ENCODE data around the gene ING2.
A peak's percentile ranks its signal among the peaks of the same experiment; 100 is the strongest.
"Not testable (repeated sequence)": the region's sequence is repeated elsewhere in the genome, so short reads cannot be mapped to it uniquely, and the experiment has no call there.

The ING2 gene

GRCh38 chr4:183469285-183469684 lies 35.6 kb upstream of the ING2 start:
- peak; percentile 14 for DNase-seq (ENCODE audit: low read depth)
- no peak overlapping the region for H3K4me3 ChIP-seq (ENCODE audit: control insufficient read depth, low read depth, low read length)
- TF ChIP-seq CTCF (conservative IDR thresholded peaks at IDR 0.05; ENCODE audit: control insufficient read depth, insufficient read depth, low read depth, low read length) = no peak

- H3K4me3 ChIP-seq (ENCODE audit: control insufficient read depth, low read depth, low read length) = no peak overlapping the region
- no peak for TF ChIP-seq CTCF (conservative IDR thresholded peaks at IDR 0.05; ENCODE audit: control insufficient read depth, insufficient read depth, low read depth, low read length)
- peak; percentile 14 for DNase-seq (ENCODE audit: low read depth)
Observed at GRCh38 chr4:183469936-183470335, 34.9 kb upstream of the ING2 start.

- no peak for DNase-seq (ENCODE audit: low read depth)
- no peak overlapping the region for H3K4me3 ChIP-seq (ENCODE audit: control insufficient read depth, low read depth, low read length)
- no peak for TF ChIP-seq CTCF (conservative IDR thresholded peaks at IDR 0.05; ENCODE audit: control insufficient read depth, insufficient read depth, low read depth, low read length)
Observed at GRCh38 chr4:183470821-183471220, 34.0 kb upstream of the ING2 start.

- no peak overlapping the region for H3K4me3 ChIP-seq (ENCODE audit: control insufficient read depth, low read depth, low read length)
Observed at GRCh38 chr4:183471946-183472708, 32.7 kb upstream of the ING2 start.

GRCh38 chr4:183478123-183478522 lies 26.7 kb upstream of the ING2 start:
- DNase-seq (ENCODE audit: low read depth) = no peak
- H3K4me3 ChIP-seq (ENCODE audit: control insufficient read depth, low read depth, low read length) = no peak overlapping the region
- no peak for TF ChIP-seq CTCF (conservative IDR thresholded peaks at IDR 0.05; ENCODE audit: control insufficient read depth, insufficient read depth, low read depth, low read length)

More at GRCh38 chr4:183471946-183472708, 32.7 kb upstream of the ING2 start:
- peak; percentile 78 for TF ChIP-seq CTCF (conservative IDR thresholded peaks at IDR 0.05; ENCODE audit: control insufficient read depth, insufficient read depth, low read depth, low read length)
- peak; percentile 67 for DNase-seq (ENCODE audit: low read depth)

GRCh38 chr4:183478926-183479325 lies 25.9 kb upstream of the ING2 start:
- DNase-seq (ENCODE audit: low read depth) = peak; percentile 25
- TF ChIP-seq CTCF (conservative IDR thresholded peaks at IDR 0.05; ENCODE audit: control insufficient read depth, insufficient read depth, low read depth, low read length) = no peak
- no peak overlapping the region for H3K4me3 ChIP-seq (ENCODE audit: control insufficient read depth, low read depth, low read length)

GRCh38 chr4:183482515-183483095 lies 22.3 kb upstream of the ING2 start:
- not testable (repeated sequence) for H3K4me3 ChIP-seq (ENCODE audit: control insufficient read depth, low read depth, low read length); DNase-seq (ENCODE audit: low read depth)
